Measurements from ENCODE around the gene FRY.

FRY gene

DNA sequence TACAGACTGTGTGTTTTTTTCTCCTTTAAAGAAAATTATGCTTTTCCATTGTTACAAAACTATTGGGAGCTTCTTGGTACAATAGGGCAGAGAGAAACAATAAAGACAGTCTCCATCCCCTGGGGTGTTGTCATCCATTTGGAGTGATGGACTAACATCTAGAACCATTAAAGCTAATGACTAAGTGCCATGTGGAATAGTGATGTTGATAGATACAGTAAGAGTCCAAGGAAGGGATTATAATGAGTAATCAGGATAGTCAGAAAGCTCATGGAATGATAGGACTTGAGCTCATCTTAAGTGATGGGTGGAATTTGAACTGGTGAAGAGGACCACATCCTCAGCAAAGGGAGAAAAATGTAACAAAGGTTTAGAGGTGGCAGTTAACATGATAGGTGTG, 24.1 kb upstream of the FRY start:
- TF ChIP-seq CTCF (IDR thresholded peaks at IDR 0.05; ENCODE audit: low read length, missing control alignments) = no peak
- no peak overlapping the region for H3K4me3 ChIP-seq (replicated peaks; ENCODE audit: low read depth, low read length)
- no peak for DNase-seq (ENCODE audit: low read depth)

GRCh38 chr13:32008518-32009175, 22.9 kb upstream of the FRY start:
- no peak overlapping the region for H3K4me3 ChIP-seq (replicated peaks; ENCODE audit: low read depth, low read length)
- DNase-seq (ENCODE audit: low read depth) = no peak

DNA sequence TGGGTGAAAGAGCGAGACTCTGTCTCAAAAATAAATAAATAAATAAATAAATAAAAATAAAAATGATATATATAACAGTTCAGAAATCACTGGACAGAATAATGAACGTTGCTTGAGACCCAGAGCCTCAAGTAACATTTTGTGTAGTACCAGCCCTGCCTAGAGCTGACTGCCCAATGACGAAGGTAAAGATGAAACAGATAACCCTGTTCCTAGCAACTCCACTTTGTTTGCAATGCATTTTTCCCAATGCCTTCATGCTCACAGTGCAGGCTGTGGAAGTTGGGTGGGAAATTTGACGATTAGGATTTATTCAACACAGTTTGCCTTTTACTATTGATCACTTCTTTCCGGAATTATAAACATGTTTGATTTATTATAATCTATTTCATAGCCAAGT, 22.2 kb upstream of the FRY start:
- no peak for DNase-seq (ENCODE audit: low read depth)
- no peak overlapping the region for H3K4me3 ChIP-seq (replicated peaks; ENCODE audit: low read depth, low read length)
- no peak for TF ChIP-seq CTCF (IDR thresholded peaks at IDR 0.05; ENCODE audit: low read length, missing control alignments)

More at GRCh38 chr13:32008518-32009175, 22.9 kb upstream of the FRY start:
- no peak for TF ChIP-seq CTCF (IDR thresholded peaks at IDR 0.05; ENCODE audit: low read length, missing control alignments)

DNA sequence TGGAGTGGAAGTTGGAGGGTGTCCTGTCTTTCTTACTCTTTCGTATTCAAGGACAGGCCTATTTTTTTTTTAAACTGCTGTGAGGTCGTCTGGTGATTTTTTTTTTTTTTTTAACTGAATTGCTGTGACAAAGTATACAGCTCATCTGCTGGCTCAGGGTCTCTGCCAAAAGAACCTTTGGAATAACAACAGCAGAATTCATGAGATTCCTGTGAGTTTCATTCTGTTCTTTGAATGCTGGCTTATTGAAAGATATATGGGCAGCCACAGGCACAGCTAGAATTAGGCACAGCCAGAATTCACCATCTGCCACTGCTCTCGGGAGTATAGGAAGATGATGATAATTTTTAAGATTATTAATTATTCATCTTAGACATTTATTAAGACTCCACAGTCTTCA, 21.4 kb upstream of the FRY start:
- no peak for TF ChIP-seq CTCF (IDR thresholded peaks at IDR 0.05; ENCODE audit: low read length, missing control alignments)
- H3K4me3 ChIP-seq (replicated peaks; ENCODE audit: low read depth, low read length) = no peak overlapping the region
- no peak for DNase-seq (ENCODE audit: low read depth)

GRCh38 chr13:32011971-32012370, 19.6 kb upstream of the FRY start:
- H3K4me3 ChIP-seq (replicated peaks; ENCODE audit: low read depth, low read length) = no peak overlapping the region
- TF ChIP-seq CTCF (IDR thresholded peaks at IDR 0.05; ENCODE audit: low read length, missing control alignments) = no peak
- DNase-seq (ENCODE audit: low read depth) = no peak

GRCh38 chr13:32013181-32013580, 18.4 kb upstream of the FRY start:
- no peak overlapping the region for H3K4me3 ChIP-seq (replicated peaks; ENCODE audit: low read depth, low read length)
- no peak for TF ChIP-seq CTCF (IDR thresholded peaks at IDR 0.05; ENCODE audit: low read length, missing control alignments)
- no peak for DNase-seq (ENCODE audit: low read depth)

DNA sequence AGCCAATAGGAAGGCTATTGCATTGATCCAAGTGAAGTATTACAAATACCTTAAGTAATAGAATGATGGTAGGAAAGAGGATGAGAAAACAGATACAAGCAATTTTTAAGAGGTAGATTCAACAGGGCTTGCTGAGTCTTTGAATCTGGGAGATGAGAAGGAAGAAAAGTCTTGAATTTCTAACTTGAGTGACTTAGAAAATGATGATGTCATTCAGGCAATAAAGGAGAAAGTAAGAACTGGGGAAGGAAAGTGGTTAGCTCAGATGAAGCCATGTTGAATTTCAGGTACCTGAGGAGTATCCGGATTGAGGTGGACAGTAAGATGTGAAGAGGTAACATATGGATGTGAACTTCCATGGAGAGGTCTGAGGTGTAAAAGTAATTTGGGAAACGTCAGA, 15.5 kb upstream of the FRY start:
- no peak overlapping the region for H3K4me3 ChIP-seq (replicated peaks; ENCODE audit: low read depth, low read length)
- no peak for DNase-seq (ENCODE audit: low read depth)
- TF ChIP-seq CTCF (IDR thresholded peaks at IDR 0.05; ENCODE audit: low read length, missing control alignments) = no peak

Data from fibroblast of pulmonary artery (primary cell).